HG03025 (cell line): ENCODE results near the gene BEGAIN.
"Not testable (repeated sequence)": the region's sequence is repeated elsewhere in the genome, so short reads cannot be mapped to it uniquely, and the experiment has no call there.

Experiments used
- ATAC-seq: cut with Tn5 transposase; IDR thresholded peaks from one replicate; pipeline ENCODE4 v1.9.1; 2021; ENCODE audit warnings: mild to moderate bottlenecking, moderate library complexity; ENCODE audit not compliant: unreplicated experiment, low FRiP score

Gene BEGAIN

GRCh38 chr14:100526632-100527031 is 60.6 kb downstream of the BEGAIN start:
- ATAC-seq = no peak

GRCh38 chr14:100526057-100526456 is 61.2 kb downstream of the BEGAIN start:
- ATAC-seq = no peak

- ATAC-seq = no peak
Observed at GRCh38 chr14:100525615-100526014, 61.6 kb downstream of the BEGAIN start.

- ATAC-seq = no peak
Observed at GRCh38 chr14:100524933-100525243, 62.3 kb downstream of the BEGAIN start.

DNA sequence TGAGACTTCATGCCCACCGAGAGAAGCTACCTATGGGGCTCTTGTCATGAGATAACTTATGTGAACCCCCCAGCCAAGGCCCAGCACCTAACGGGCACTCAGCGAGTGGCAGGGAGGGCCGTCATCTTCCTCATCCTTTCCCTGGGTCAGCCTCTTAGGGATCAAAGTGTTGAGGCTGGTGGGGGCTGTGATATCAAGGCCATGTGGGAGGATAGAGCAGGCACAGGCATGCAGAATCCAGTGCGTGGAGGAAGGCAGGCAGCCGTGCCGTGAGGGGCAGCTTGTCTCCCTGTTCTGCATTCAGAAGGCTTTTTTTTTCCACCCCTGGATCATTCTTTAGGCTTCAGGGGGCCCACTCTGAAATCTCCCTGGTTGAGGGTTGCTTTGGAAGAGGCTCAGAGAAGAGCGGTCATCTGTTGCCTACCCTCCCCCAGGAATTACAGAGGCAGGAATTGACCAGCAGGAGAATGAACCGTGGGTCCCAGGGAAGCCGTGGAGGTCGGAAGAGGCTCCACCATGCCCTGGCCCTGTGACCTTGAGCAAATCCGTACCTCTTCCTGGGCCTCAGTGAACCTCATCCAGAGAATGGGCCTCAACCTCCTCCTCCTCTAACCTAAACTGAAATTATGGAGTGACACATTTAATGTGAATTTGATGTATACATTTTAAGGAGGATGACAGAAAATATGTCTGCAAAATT is 62.8 kb downstream of the BEGAIN start:
- ATAC-seq = no peak

DNA sequence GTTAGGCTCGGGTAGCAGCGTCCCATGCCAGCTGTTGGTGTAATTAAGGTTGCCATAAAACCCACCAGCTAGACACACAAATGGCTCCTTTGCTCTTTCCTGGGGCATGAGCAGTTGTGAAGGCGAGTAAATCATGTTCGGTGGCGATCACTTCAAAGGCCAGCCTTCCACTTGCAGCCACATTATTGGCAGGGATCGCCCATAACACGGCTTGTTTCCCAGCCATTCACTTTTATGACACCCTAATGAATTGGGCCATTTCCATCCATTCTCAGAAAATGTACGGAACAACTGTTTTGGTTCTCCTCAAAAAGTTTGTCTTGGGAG is 63.4 kb downstream of the BEGAIN start:
- ATAC-seq = no peak

GRCh38 chr14:100523131-100523842 is 63.9 kb downstream of the BEGAIN start:
- no peak for ATAC-seq

DNA sequence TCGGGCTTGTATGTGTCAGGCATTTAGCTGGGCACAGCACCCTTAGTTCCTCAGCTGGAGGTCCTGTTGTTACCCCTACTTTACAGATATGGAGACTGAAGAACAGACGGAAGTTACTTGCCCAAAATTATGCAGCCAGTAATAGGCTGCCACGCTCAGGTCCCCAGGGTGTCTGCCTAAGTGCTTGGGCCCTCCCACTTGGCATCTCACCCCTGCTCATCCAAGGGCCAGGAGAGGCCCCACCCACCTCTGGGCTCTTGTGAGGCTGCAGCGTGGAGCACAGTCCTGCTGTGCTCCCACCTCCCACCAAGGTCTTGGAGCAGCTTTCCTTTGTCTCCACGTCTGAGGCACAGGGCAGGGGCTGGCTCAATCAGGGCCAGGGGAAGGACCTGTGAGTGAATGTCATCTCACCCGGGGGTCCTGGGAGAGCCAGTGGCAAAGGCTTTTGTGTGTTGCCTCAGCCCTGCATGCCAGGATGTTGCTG is 64.6 kb downstream of the BEGAIN start:
- ATAC-seq = no peak

- not testable (repeated sequence) for ATAC-seq
Observed at GRCh38 chr14:100506053-100506452, 81.2 kb downstream of the BEGAIN start.

DNA sequence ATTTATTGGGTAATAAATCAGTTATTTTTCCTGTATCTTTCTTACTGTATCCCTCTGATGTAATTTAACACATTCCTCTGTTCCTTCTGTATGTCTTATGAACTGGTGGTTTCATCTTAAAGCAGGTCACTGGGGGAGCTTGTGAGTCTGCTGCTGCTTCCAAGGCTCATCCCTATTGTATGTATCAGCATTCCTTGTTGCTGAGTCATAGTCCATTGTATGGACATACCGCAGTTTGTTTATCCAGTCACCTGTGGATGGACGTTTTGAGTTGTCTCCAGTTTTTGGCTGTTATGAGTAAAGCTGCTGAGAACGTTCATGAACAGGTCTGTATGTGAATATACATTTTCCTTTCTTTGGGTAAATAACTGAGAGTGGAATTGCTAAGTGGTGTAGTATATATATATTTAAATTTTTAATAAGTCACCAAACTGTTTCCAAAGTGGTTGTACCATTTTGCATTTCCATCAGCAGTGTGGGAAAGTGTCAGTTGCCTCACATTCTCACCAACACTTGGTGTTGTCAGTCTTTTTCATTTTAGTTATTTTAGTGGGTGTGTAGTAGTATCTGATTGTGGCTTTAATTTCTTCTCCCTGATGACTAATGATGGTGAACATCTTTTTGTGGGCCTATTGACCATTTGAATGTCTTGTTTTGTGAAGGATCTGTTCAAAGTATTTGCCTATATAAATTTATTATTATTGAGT is 82.7 kb downstream of the BEGAIN start:
- no peak for ATAC-seq

GRCh38 chr14:100503251-100503650 is 84.0 kb downstream of the BEGAIN start:
- no peak for ATAC-seq

DNA sequence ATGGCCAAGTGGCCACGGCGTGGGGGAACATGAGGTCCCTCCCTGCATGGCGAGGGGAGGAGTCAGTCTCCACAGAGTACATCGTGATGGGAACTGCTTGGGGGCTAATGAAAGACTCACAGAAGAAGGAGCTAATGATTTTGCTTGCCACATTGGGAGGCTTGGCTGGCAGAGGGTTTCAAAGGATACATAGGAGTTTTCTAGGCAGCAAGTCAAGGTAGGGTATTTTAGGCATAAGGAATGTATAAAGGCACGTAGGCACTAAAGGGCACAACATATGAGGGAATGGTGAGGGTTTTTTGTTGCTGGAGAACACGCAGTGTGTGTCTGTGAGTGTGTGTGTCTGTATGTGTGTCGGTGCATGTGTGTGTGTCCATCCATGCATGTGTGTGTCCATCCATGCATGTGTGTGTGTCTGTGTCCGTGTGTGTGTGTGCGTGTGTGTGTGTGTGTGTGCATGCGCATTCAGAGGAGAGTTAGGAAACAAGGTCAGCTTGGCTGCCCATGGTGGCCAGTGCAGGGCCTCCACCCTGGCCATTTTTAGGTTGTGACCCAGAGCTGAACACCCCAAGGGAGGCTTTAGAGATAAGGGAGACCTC is 84.5 kb downstream of the BEGAIN start:
- ATAC-seq = no peak

DNA sequence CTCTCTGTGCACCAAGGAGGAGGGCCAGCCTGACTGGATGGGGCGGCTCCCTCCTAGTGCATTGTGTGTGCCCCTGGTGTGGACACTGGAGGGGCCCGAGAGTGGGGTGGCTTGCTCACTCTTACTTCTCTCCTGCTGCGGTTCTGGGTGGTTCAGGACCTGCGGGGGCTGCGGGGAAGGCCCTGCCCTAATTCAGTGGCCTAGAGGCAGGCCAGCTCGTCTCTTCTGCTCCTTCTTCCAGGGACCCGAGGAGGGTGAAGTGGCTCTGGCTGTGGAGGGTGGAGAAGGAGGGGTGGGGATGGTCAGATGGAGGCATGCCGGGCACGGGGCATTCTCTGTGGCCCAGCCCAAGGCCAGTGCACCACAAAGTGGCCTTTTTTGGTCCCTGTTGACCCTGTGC is 87.1 kb downstream of the BEGAIN start:
- ATAC-seq = no peak

DNA sequence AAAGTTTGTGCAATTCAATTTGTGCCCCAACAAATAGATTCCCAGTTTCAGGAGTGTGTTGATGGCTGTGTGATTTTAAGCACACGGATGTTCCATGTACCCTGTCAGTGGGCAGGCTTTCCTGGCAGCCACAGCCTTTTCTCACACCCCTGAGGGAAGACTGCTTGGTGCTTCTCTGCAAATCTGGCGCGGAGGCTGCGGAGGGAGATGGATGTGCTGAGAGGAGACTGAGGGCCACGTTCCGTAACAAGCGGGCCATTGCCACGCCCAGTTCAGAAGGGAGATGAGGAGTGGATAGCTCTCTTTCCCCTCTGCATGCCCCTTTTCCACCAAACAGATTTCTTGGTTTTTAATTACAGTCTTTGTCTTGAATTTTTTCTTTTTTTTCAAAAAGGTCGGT is 89.1 kb downstream of the BEGAIN start:
- no peak for ATAC-seq

- ATAC-seq = no peak
Observed at GRCh38 chr14:100495917-100496316, 91.3 kb downstream of the BEGAIN start.

DNA sequence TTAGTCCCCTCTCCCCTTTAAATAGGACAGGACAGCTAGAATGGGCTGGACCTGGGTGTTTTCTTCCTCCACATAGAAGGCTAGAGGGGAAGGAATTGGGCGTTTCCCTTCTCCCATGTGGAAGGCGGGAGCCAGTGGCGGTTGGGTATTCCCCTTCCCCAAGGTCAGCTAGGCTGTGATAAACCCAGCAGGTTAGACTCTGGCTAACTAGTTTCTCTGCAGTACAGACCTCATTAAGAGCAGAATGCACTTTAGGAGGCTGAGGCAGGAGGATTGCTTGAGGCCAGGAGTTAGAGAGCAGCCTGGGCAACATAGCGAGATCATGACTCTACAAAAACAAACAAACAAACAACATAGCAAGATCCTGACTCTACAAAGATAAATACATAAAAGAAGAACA is 92.6 kb downstream of the BEGAIN start:
- no peak for ATAC-seq

- ATAC-seq = no peak
Observed at GRCh38 chr14:100490252-100490651, 97.0 kb downstream of the BEGAIN start.

DNA sequence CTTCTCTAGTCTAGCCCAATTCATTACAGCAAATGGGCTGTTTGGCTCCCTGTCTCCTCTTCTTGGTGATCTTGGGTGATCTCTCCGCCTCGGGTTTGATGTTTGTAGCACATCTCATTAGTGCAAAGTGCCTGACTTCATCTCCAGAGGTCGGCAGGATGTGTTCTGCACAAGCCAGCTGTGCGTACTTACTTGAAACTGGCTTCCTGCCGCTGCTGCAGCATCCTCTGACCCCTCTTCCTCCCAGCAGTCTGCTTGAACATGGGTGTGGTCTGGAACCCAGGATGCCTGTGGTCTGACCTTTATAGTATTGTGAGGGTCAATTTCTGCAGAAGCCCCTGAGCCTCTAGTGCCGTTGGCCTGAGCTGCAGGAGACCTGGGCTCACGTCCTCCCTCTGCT is 99.2 kb downstream of the BEGAIN start:
- no peak for ATAC-seq

GRCh38 chr14:100487304-100487703 is 99.9 kb downstream of the BEGAIN start:
- ATAC-seq = no peak
